HEK293 (cell line): Measurements from ENCODE around the gene ING4.

Source experiments
- CTCF ChIA-PET: fragments of 350-600 bp; formaldehyde crosslinking; extraction: SDS; loops from one replicate; lab custom pipeline; 2021; ENCODE audit warnings: antibody characterized with exemption; lab: Yijun Ruan, JAX
- POLR2A ChIA-PET: fragments of 300-600 bp; formaldehyde crosslinking; extraction: SDS; loops from one replicate; lab custom pipeline; 2020; ENCODE audit warnings: antibody characterized with exemption, inconsistent platforms; lab: Yijun Ruan, JAX
- H3K27ac ChIP-seq: fragments of 200-500 bp; sonication (Bioruptor generic); 2 replicates; pipeline ENCODE4 v1.5.1; 2014; ENCODE audit warnings: low read depth, low read length, control low read depth, inconsistent platforms; ENCODE audit errors: extremely low read depth
- H3K36me3 ChIP-seq, 2 experiments: fragments of 200-500 bp in 1 of 2; sonication (Bioruptor generic) in 1 of 2; 1 replicate in 1 of 2; 2 replicates in 1 of 2; pipeline ENCODE4 v1.5.1; 2014 to 2017; ENCODE audit warnings: inconsistent platforms in 2 of 2, low read length in 2 of 2; ENCODE audit not compliant: control insufficient read depth in 2 of 2, insufficient read depth in 1 of 2
- H3K4me1 ChIP-seq: fragments of 200-500 bp; sonication (Bioruptor generic); 2 replicates; pipeline ENCODE4 v1.5.1; 2014; ENCODE audit warnings: mild to moderate bottlenecking, low read length, inconsistent platforms; ENCODE audit not compliant: control insufficient read depth, insufficient read depth
- H3K4me3 ChIP-seq: 2 replicates; pipeline ENCODE4 v1.5.1; 2011; ENCODE audit warnings: low read depth, mild to moderate bottlenecking, control low read depth, low read length, moderate library complexity
- H3K9me3 ChIP-seq: fragments of 200-500 bp; sonication (Bioruptor generic); 2 replicates; pipeline ENCODE4 v1.5.1; 2014; ENCODE audit warnings: low read depth, low read length, inconsistent platforms; ENCODE audit not compliant: control insufficient read depth, insufficient read depth
- BCL11A ChIP-seq: fragments of 450-650 bp; formaldehyde crosslinking; IDR thresholded peaks from 2 replicates; pipeline ENCODE4 v1.5.1; 2016; ENCODE audit warnings: low read depth, missing biosample characterization, missing genetic modification characterization
- GLIS2 ChIP-seq: fragments of 450-650 bp; formaldehyde crosslinking; IDR thresholded peaks from 2 replicates; pipeline ENCODE4 v1.5.1; 2016; ENCODE audit warnings: missing biosample characterization, missing genetic modification characterization
- KLF1 ChIP-seq: fragments of 450-650 bp; formaldehyde crosslinking; IDR thresholded peaks from 2 replicates; pipeline ENCODE4 v1.5.1; 2016; ENCODE audit warnings: missing biosample characterization, missing genetic modification characterization
- KLF16 ChIP-seq: fragments of 450-650 bp; formaldehyde crosslinking; IDR thresholded peaks from 2 replicates; pipeline ENCODE4 v1.5.1; 2017; ENCODE audit warnings: missing biosample characterization, missing genetic modification characterization
- PATZ1 ChIP-seq: fragments of 450-650 bp; formaldehyde crosslinking; IDR thresholded peaks from 2 replicates; pipeline ENCODE4 v1.5.1; 2016; ENCODE audit warnings: missing biosample characterization, missing genetic modification characterization
- SALL2 ChIP-seq: fragments of 450-650 bp; formaldehyde crosslinking; IDR thresholded peaks from 2 replicates; pipeline ENCODE4 v1.5.0; 2017; ENCODE audit warnings: missing biosample characterization, mild to moderate bottlenecking, missing genetic modification characterization, borderline replicate concordance
- SCRT1 ChIP-seq: fragments of 450-650 bp; formaldehyde crosslinking; IDR thresholded peaks from 2 replicates; pipeline ENCODE4 v1.5.1; 2016; ENCODE audit warnings: missing biosample characterization, missing genetic modification characterization, borderline replicate concordance
- SP2 ChIP-seq: fragments of 450-650 bp; formaldehyde crosslinking; IDR thresholded peaks from 2 replicates; pipeline ENCODE4 v1.5.1; 2016; ENCODE audit warnings: missing biosample characterization, missing genetic modification characterization
- YY2 ChIP-seq: fragments of 450-650 bp; formaldehyde crosslinking; IDR thresholded peaks from 2 replicates; pipeline ENCODE4 v1.5.1; 2016; ENCODE audit warnings: missing biosample characterization, missing genetic modification characterization
- ZBTB48 ChIP-seq: fragments of 450-650 bp; formaldehyde crosslinking; IDR thresholded peaks from 2 replicates; pipeline ENCODE4 v1.5.1; 2016; ENCODE audit warnings: missing biosample characterization, missing genetic modification characterization
- ZBTB8A ChIP-seq: fragments of 450-650 bp; formaldehyde crosslinking; IDR thresholded peaks from 2 replicates; pipeline ENCODE4 v1.5.1; 2016; ENCODE audit warnings: missing biosample characterization, missing genetic modification characterization
- ZIC2 ChIP-seq: fragments of 450-650 bp; formaldehyde crosslinking; IDR thresholded peaks from 2 replicates; pipeline ENCODE4 v1.5.1; 2016; ENCODE audit warnings: missing biosample characterization, missing genetic modification characterization
- ZNF133 ChIP-seq: fragments of 450-650 bp; formaldehyde crosslinking; IDR thresholded peaks from 2 replicates; pipeline ENCODE4 v1.5.1; 2016; ENCODE audit warnings: missing biosample characterization, missing genetic modification characterization
- ZNF19 ChIP-seq: fragments of 450-650 bp; formaldehyde crosslinking; IDR thresholded peaks from 2 replicates; pipeline ENCODE4; 2016; ENCODE audit warnings: missing biosample characterization, missing genetic modification characterization, low read depth
- ZNF311 ChIP-seq: fragments of 450-650 bp; formaldehyde crosslinking; IDR thresholded peaks from 2 replicates; pipeline ENCODE4 v1.5.1; 2017; ENCODE audit warnings: missing biosample characterization, missing genetic modification characterization, borderline replicate concordance
- ZNF335 ChIP-seq: fragments of 450-650 bp; formaldehyde crosslinking; conservative IDR thresholded peaks from 2 replicates; pipeline ENCODE4 v1.5.1; 2016; ENCODE audit warnings: missing biosample characterization, missing genetic modification characterization
- ZNF341 ChIP-seq: fragments of 450-650 bp; formaldehyde crosslinking; IDR thresholded peaks from 2 replicates; pipeline ENCODE4; 2016; ENCODE audit warnings: low read depth, missing biosample characterization, missing genetic modification characterization
- ZNF354C ChIP-seq: fragments of 450-650 bp; formaldehyde crosslinking; IDR thresholded peaks from 2 replicates; pipeline ENCODE4 v1.5.1; 2016; ENCODE audit warnings: missing biosample characterization, missing genetic modification characterization, low read depth, borderline replicate concordance
- ZNF473 ChIP-seq: fragments of 450-650 bp; formaldehyde crosslinking; IDR thresholded peaks from 2 replicates; pipeline ENCODE4 v1.5.1; 2017; ENCODE audit warnings: missing biosample characterization, missing genetic modification characterization
- ZNF521 ChIP-seq: fragments of 450-650 bp; formaldehyde crosslinking; IDR thresholded peaks from 2 replicates; pipeline ENCODE4 v1.5.1; 2017; ENCODE audit warnings: missing biosample characterization, mild to moderate bottlenecking, missing genetic modification characterization
- ZNF549 ChIP-seq: fragments of 450-650 bp; IDR thresholded peaks from 2 replicates; pipeline ENCODE4 v1.5.1; 2018; ENCODE audit warnings: missing biosample characterization, missing genetic modification characterization, mild to moderate bottlenecking, inconsistent platforms, moderate library complexity
- ZNF600 ChIP-seq: fragments of 450-650 bp; formaldehyde crosslinking; IDR thresholded peaks from 2 replicates; pipeline ENCODE4 v1.5.1; 2016; ENCODE audit warnings: missing biosample characterization, missing genetic modification characterization
- ZNF621 ChIP-seq: fragments of 450-650 bp; formaldehyde crosslinking; IDR thresholded peaks from 2 replicates; pipeline ENCODE4 v1.5.1; 2017; ENCODE audit warnings: missing biosample characterization, missing genetic modification characterization
- ZNF624 ChIP-seq: fragments of 450-650 bp; formaldehyde crosslinking; IDR thresholded peaks from 2 replicates; pipeline ENCODE4 v1.5.1; 2017; ENCODE audit warnings: missing biosample characterization, missing genetic modification characterization
- ZNF654 ChIP-seq: fragments of 450-650 bp; formaldehyde crosslinking; IDR thresholded peaks from 2 replicates; pipeline ENCODE4 v1.5.1; 2016; ENCODE audit warnings: low read depth, missing biosample characterization, missing genetic modification characterization
- ZNF692 ChIP-seq: fragments of 450-650 bp; formaldehyde crosslinking; IDR thresholded peaks from 2 replicates; pipeline ENCODE4 v1.5.1; 2016; ENCODE audit warnings: missing biosample characterization, missing genetic modification characterization
- ZNF837 ChIP-seq: fragments of 450-650 bp; formaldehyde crosslinking; IDR thresholded peaks from 2 replicates; pipeline ENCODE4 v1.5.1; 2016; ENCODE audit warnings: missing biosample characterization, missing genetic modification characterization
- ZNF843 ChIP-seq: fragments of 450-650 bp; formaldehyde crosslinking; IDR thresholded peaks from 2 replicates; pipeline ENCODE4 v1.5.1; 2016; ENCODE audit warnings: missing biosample characterization, missing genetic modification characterization
- ZXDB ChIP-seq: fragments of 450-650 bp; formaldehyde crosslinking; IDR thresholded peaks from 2 replicates; pipeline ENCODE4 v1.5.1; 2016; ENCODE audit warnings: missing biosample characterization, missing genetic modification characterization
- TF ChIP-seq, protein P1 (sequence below): fragments of 450-650 bp; formaldehyde crosslinking; optimal IDR thresholded peaks from 2 replicates; pipeline ENCODE3; 2016; ENCODE audit warnings: missing biosample characterization, mild to moderate bottlenecking, missing genetic modification characterization
- TF ChIP-seq, protein P2 (sequence below): fragments of 450-650 bp; formaldehyde crosslinking; IDR thresholded peaks from 2 replicates; pipeline ENCODE4 v1.5.1; 2017; ENCODE audit warnings: missing biosample characterization, missing genetic modification characterization

The ING4 gene

DNA sequence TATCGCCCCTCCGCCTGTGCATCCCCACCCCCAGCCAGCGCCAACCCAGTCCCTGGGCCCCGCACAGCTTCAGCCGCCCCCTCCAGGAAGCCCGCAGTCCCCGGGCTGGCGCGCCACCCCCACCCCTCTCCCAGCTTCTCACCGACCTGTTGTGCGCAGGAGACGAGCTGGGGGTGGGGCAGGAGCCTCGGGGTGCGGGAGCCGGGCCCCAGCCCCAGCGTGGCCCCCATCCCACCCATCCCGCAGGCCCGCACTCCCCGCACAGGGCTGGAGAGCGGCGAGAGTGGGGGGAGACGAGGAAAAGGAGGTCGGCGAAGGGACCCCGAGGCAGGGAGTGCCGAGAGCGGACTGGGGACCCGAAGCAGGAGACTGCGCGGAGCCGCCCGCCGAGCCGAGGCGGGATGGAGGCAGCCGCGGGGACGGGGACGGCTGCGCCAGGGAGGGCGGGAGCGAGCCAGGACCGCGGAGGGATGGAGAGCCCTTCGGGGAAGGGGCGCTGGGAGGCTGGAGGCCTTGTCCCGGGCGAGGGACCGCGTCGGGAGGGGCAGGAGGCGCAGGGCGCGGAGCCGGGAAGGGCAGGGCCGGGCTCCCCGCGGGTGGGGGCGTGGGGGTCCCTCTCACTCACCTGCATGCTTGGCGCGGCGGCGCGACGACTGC, 37.2 kb upstream of the ING4 start:
- POLR2A ChIA-PET: interaction anchor here (0.6 to 2.5 kb wide), 2 partner anchors 11 to 65 kb away, joined by 5 to 16 read pairs; partner anchors contain the start of gene ZNF384
- CTCF ChIA-PET: interaction anchor here (1.3 kb wide), 1 partner anchor 82 kb away, joined by 9 read pairs; no protein-coding TSS in a partner anchor
- Histone ChIP-seq H3K4me1 (no peaks in the 10 kb centered on the region), H3K9me3 (no peaks in the 10 kb centered on the region), H3K4me3 (peak overlapping the region; percentile 55), H3K36me3 (peaks cover 0 to 9% of the 10 kb centered on the region in 2 experiments; a peak in 1 of 3 replicates), H3K27ac (peak overlapping the region; percentile 24; the same call in 1 of the 2 replicates)
- TF ChIP-seq ZBTB8A (peak; percentile 68), ZNF311 (tag by site-specific recombination) (no peak), ZNF692 (peak; percentile 51), SP2 (tag by site-specific recombination) (peak; percentile 21; the same call in 1 of the 2 replicates), ZIC2 (tag by site-specific recombination) (0 out of 2 replicates have a peak, but pooled peaks have one; percentile 11), PATZ1 (tag by site-specific recombination) (peak; percentile 88), ZNF654 (tag by site-specific recombination) (no peak), GLIS2 (peak; percentile 58; the same call in 1 of the 2 replicates), ZNF521 (tag by site-specific recombination) (no peak), ZNF843 (tag by site-specific recombination) (no peak), SALL2 (tag by site-specific recombination) (no peak), ZNF19 (tag by site-specific recombination) (no peak), ZNF341 (tag by site-specific recombination) (0 out of 2 replicates have a peak, but pooled peaks have one; percentile 8), ZNF133 (tag by site-specific recombination) (no peak), ZBTB48 (tag by site-specific recombination) (peak; percentile 49; the same call in 1 of the 2 replicates), KLF16 (tag by site-specific recombination) (0 out of 2 replicates have a peak, but pooled peaks have one; percentile 5), ZNF549 (tag by site-specific recombination) (no peak), KLF1 (tag by site-specific recombination) (0 out of 2 replicates have a peak, but pooled peaks have one; percentile 31), ZNF354C (tag by site-specific recombination) (no peak), ZNF837 (tag by site-specific recombination) (no peak), YY2 (tag by site-specific recombination) (peak; percentile 13; the same call in 1 of the 2 replicates), ZNF335 (peak; percentile 17), ZXDB (tag by site-specific recombination) (0 out of 2 replicates have a peak, but pooled peaks have one; percentile 10), ZNF624 (no peak), SCRT1 (peak; percentile 67), ZNF621 (no peak), ZNF473 (tag by site-specific recombination) (no peak), BCL11A (tag by site-specific recombination) (no peak), ZNF600 (tag by site-specific recombination) (0 out of 2 replicates have a peak, but pooled peaks have one; percentile 46)
- TF ChIP-seq, protein P1, sequence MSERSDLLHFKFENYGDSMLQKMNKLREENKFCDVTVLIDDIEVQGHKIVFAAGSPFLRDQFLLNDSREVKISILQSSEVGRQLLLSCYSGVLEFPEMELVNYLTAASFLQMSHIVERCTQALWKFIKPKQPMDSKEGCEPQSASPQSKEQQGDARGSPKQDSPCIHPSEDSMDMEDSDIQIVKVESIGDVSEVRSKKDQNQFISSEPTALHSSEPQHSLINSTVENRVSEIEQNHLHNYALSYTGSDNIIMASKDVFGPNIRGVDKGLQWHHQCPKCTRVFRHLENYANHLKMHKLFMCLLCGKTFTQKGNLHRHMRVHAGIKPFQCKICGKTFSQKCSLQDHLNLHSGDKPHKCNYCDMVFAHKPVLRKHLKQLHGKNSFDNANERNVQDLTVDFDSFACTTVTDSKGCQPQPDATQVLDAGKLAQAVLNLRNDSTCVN (tag by site-specific recombination): peak; percentile 93
- TF ChIP-seq, protein P2, sequence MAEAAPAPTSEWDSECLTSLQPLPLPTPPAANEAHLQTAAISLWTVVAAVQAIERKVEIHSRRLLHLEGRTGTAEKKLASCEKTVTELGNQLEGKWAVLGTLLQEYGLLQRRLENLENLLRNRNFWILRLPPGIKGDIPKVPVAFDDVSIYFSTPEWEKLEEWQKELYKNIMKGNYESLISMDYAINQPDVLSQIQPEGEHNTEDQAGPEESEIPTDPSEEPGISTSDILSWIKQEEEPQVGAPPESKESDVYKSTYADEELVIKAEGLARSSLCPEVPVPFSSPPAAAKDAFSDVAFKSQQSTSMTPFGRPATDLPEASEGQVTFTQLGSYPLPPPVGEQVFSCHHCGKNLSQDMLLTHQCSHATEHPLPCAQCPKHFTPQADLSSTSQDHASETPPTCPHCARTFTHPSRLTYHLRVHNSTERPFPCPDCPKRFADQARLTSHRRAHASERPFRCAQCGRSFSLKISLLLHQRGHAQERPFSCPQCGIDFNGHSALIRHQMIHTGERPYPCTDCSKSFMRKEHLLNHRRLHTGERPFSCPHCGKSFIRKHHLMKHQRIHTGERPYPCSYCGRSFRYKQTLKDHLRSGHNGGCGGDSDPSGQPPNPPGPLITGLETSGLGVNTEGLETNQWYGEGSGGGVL (tag by site-specific recombination): peak; percentile 61
